Natural killer cell (primary cell): ENCODE measurements around the gene EXD3. TPM values are rescaled to one million over a fixed set of nuclear protein-coding genes. Genes with fewer than 3 reads are reported as not detected.

ENCODE experiments used
- ATAC-seq, 3 donors: fragments of 150-1000 bp in 2 of 3; fragments of 200-7000 bp in 1 of 3; cut with Tn5 transposase; 1 replicate in 1 of 3; 2 replicates in 2 of 3; pipeline ENCODE4 v1.10.0; 2021; ENCODE audit warnings: mild to moderate bottlenecking in 2 of 3, moderate library complexity in 2 of 3
- DNase-seq, 2 donors: peaks; one replicate each; pipeline versions ENCODE4 v3.0.0 to v3.0.0-alpha.2; 2013 to 2021; ENCODE audit warnings: mixed read lengths in 1 of 2
- H3K27ac ChIP-seq: one replicate; pipeline ENCODE4 v1.5.1; 2013; ENCODE audit warnings: mild to moderate bottlenecking, low read length
- H3K27me3 ChIP-seq: one replicate; pipeline ENCODE4 v1.6.1; 2013; ENCODE audit warnings: low read length; ENCODE audit not compliant: control insufficient read depth, insufficient read depth
- H3K36me3 ChIP-seq: one replicate; pipeline ENCODE4 v1.6.1; 2013; ENCODE audit warnings: low read length; ENCODE audit not compliant: control insufficient read depth, insufficient read depth
- H3K4me1 ChIP-seq: one replicate; pipeline ENCODE4 v1.6.1; 2013; ENCODE audit warnings: low read length; ENCODE audit not compliant: control insufficient read depth, insufficient read depth
- H3K4me3 ChIP-seq: one replicate; pipeline ENCODE4 v1.5.1; 2013; ENCODE audit warnings: low read length
- H3K9me3 ChIP-seq: one replicate; pipeline ENCODE4 v1.6.1; 2013; ENCODE audit warnings: low read length; ENCODE audit not compliant: control insufficient read depth, insufficient read depth
- H3K27ac Mint-ChIP-seq, 2 donors: one replicate each; pipeline ENCODE4 v1.8.0; 2022; ENCODE audit warnings: mild to moderate bottlenecking in 2 of 2, mixed read lengths in 2 of 2, moderate library complexity in 1 of 2
- H3K27me3 Mint-ChIP-seq, 2 donors: one replicate each; pipeline ENCODE4 v1.8.0; 2022; ENCODE audit warnings: low read depth in 2 of 2, mixed read lengths in 2 of 2
- H3K36me3 Mint-ChIP-seq: one replicate; pipeline ENCODE4 v1.8.0; 2022; ENCODE audit warnings: mixed read lengths
- H3K4me1 Mint-ChIP-seq, 2 donors: one replicate each; pipeline ENCODE4 v1.8.0; 2022; ENCODE audit warnings: mixed read lengths in 2 of 2
- H3K4me3 Mint-ChIP-seq: one replicate; pipeline ENCODE4 v1.8.0; 2022; ENCODE audit warnings: mild to moderate bottlenecking, moderate library complexity, mixed read lengths
- H3K9me3 Mint-ChIP-seq, 2 donors: one replicate each; pipeline ENCODE4 v1.8.0; 2022; ENCODE audit warnings: mixed read lengths in 2 of 2
- WGBS: methylation state at CpG from one replicate; pipeline ENCODE4 v1.1.7; 2013; ENCODE audit warnings: missing lambda C conversion rate; ENCODE audit not compliant: insufficient coverage; 5-methylcytosine and 5-hydroxymethylcytosine counted together
- intact Hi-C: fragments of 100-400 bp; cut with micrococcal nuclease; formaldehyde crosslinking; loops from one replicate; pipeline ENCODE4 v1.14.2; 2022
- total RNA-seq, 4 donors: library from RNA; stranded (reverse); fragments of 120-200 nt in 1 of 4; gene quantifications; one replicate each; pipeline versions ENCODE4 v1.2.3 to v1.2.4, GENCODE V29; 2013 to 2022
- TF ChIP-seq, protein P1 (sequence below): fragments of 200-600 bp; IDR thresholded peaks from one replicate; pipeline ENCODE4 v1.8.0; 2022; ENCODE audit warnings: antibody characterized with exemption

Gene EXD3
- total RNA-seq, 3 donors from 2014 or later (not counting 1 experiment from before 2014, with no cell fraction given) = 28.0 to 35.3 (median 29.6) TPM

DNA sequence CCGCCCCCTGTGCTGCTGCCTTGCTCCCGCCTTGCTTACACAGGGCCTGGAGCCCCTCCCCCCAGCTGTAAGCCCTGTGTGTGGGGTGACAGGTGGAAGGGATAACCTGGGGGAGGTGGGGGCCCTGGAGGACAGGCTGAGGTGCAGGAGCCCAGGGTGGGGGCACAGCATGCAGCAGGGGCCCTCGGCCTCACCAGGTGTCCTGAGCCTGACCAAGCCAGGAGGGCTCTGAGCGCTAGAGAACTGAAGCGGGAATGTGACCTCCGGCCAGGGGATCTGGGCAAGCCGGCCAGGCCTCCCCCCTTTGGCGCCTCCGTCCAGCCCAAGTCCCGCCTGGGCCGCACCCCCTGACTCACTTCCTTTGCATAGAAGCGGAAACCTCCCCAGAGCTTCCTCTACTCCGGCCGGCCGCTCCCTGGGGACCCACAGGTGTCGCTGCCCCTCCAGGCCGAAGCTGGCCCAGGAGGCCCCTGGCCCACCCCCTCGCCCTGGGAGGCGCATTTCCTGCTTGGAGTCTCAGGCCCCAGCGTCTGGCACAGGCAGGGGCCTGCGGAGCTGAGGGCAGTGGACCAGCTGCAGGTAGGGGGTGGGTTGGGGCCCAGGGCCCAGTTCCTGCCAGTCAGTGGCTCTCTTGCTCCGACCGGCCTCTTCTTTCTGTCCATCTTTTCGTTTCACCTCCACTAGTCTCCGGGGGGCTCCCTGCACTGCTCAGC, 145.5 kb downstream of the EXD3 start, which contains the start of gene TOR4A:
TSS of gene TOR4A (plus strand) at position 398 of the 713 bp plus-strand sequence. CDS start 964 bp downstream, outside the sequence.
- intact Hi-C loops = no loop called here
- H3K27me3 ChIP-seq = no peaks in the 10 kb centered on the region
- WGBS = 4% methylated on average over 22 of the region's 25 CpGs
- H3K9me3 Mint-ChIP-seq = no peaks in the 10 kb centered on the region
- peak within 1 kb of the TSS; percentile 92 for H3K4me3 ChIP-seq
- peaks cover 9 to 40% of the 10 kb centered on the region in 2 donors for H3K4me1 Mint-ChIP-seq
- peak within 1 kb of the TSS; percentile 77 for H3K27ac ChIP-seq
- peak within 1 kb of the TSS; percentile 96 for H3K4me3 Mint-ChIP-seq
- H3K27me3 Mint-ChIP-seq = no peaks in the 10 kb centered on the region
- DNase-seq (peak; percentile 41 to 56), ATAC-seq (peak; percentile 70 to 86 (median 79))
- no peaks in the 10 kb centered on the region for H3K36me3 Mint-ChIP-seq
- no peaks in the 10 kb centered on the region for H3K9me3 ChIP-seq
- peaks cover 14% of the 10 kb centered on the region for H3K36me3 ChIP-seq
- TF ChIP-seq, protein P1, sequence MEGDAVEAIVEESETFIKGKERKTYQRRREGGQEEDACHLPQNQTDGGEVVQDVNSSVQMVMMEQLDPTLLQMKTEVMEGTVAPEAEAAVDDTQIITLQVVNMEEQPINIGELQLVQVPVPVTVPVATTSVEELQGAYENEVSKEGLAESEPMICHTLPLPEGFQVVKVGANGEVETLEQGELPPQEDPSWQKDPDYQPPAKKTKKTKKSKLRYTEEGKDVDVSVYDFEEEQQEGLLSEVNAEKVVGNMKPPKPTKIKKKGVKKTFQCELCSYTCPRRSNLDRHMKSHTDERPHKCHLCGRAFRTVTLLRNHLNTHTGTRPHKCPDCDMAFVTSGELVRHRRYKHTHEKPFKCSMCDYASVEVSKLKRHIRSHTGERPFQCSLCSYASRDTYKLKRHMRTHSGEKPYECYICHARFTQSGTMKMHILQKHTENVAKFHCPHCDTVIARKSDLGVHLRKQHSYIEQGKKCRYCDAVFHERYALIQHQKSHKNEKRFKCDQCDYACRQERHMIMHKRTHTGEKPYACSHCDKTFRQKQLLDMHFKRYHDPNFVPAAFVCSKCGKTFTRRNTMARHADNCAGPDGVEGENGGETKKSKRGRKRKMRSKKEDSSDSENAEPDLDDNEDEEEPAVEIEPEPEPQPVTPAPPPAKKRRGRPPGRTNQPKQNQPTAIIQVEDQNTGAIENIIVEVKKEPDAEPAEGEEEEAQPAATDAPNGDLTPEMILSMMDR = no peak
- H3K27ac Mint-ChIP-seq = peak within 1 kb of the TSS; percentile 72 to 91
- H3K4me1 ChIP-seq = peaks cover 43% of the 10 kb centered on the region

DNA sequence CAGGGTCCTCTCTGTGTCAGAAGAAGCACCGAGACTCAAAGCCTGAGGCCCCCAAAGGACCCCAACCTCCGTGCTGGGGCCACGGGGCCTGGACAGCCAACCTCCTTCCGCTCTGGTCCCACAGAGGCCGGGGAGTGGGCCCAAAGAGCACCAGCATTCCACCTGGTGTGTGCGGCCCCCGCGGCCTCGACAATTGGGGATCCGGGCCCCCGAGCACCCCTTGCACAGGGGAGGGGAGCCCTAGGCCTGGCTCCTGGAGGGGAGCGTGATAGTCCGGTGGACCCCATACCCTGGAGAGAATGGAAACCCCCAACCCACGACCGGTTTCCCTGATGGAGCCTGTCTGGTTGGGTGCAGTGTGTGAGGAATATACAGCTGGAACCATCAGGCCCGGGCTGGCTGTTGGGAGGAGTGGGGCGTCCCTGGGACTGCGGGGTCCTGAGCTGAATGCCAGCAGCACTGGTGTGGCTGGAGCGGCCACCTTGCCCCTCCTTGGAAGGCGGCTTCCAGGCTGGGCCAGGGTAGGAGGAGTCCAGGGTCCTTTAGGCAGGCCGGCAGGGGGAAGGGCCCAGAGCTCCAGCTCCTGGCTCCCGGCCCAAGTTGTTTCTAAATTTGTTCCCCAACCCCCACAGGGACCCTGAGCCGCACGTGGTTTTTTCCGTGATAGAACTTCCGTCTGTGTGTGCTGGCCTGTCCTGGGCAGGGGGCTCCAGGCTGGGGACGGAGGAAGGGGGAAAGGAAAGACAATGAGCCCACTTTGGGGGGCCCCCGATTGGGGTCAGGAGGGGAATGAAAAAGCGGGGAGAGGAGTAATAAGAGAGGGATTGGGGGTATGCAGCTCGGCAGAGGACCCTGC, 146.3 kb downstream of the EXD3 start:
- H3K27ac ChIP-seq = peak overlapping the region; percentile 77
- peak overlapping the region; percentile 72 to 91 for H3K27ac Mint-ChIP-seq
- H3K36me3 ChIP-seq = peaks cover 17% of the 10 kb centered on the region
- intact Hi-C loops = no loop called here
- H3K4me1 Mint-ChIP-seq = peaks cover 7 to 34% of the 10 kb centered on the region in 2 donors
- peaks cover 51% of the 10 kb centered on the region for H3K4me1 ChIP-seq
- no peaks in the 10 kb centered on the region for H3K9me3 Mint-ChIP-seq
- peak overlapping the region; percentile 96 for H3K4me3 Mint-ChIP-seq
- no peaks in the 10 kb centered on the region for H3K27me3 ChIP-seq
- no peak for DNase-seq
- H3K4me3 ChIP-seq = peak overlapping the region; percentile 92
- H3K27me3 Mint-ChIP-seq = no peaks in the 10 kb centered on the region
- WGBS = 56% methylated on average over 28 of the region's 30 CpGs
- no peaks in the 10 kb centered on the region for H3K36me3 Mint-ChIP-seq
- TF ChIP-seq, protein P1 = no peak
- ATAC-seq = no peak
- H3K9me3 ChIP-seq = no peaks in the 10 kb centered on the region

DNA sequence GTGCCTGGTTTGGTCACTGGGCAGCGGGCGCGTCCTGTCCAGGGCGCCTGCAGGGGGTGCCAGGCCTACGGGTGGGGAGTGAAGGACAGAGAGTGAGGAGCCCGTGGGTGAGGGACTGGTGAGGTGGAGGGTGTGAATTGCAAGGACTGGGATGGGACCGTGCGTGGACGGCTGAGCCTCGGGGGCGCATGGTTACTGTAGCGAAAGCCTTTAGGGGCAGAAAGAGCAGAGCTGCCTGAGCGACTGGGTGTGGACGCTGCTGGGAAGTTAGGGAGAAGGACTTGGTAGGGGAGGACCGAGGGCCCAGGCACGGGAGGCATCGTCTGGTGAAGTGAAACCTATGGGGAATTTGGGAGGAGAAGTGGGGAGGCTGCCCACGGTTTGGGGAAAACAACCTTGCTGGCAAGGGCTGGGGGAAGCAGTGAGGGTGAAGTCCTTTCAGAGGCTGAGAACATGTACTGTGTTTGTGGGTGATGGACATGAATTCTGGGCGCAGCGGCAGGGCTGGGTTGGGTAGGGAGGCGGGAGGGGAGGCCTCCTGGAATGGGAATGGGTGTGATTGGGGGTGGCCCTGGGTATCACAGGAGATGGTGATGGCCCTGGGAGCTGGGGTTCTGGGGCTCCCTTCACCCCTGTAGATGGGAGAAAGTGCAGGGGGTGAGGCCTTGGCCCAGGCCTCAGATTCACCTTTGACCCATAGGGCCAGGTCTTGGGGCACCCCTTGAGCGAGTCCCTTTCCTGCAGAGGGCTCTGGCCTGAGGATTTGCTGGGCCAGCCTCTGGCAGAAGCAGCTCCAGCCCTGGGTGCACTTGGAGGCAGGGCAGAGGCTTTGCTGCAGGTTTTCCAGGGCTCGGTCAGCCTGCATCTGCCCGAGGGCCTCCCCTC, 147.1 kb downstream of the EXD3 start:
- intact Hi-C loops = no loop called here
- no peaks in the 10 kb centered on the region for H3K27me3 ChIP-seq
- DNase-seq (no peak), ATAC-seq (no peak)
- peaks cover 59% of the 10 kb centered on the region for H3K4me1 ChIP-seq
- Mint-ChIP-seq H3K27me3 (no peaks in the 10 kb centered on the region), H3K27ac (peak overlapping the region; percentile 62 to 82), H3K9me3 (no peaks in the 10 kb centered on the region), H3K4me3 (peak overlapping the region; percentile 72), H3K36me3 (no peaks in the 10 kb centered on the region), H3K4me1 (peaks cover 7 to 40% of the 10 kb centered on the region in 2 donors)
- WGBS = 89% methylated on average over 24 of the region's 24 CpGs
- TF ChIP-seq, protein P1 = no peak
- no peak overlapping the region for H3K27ac ChIP-seq
- peaks cover 17% of the 10 kb centered on the region for H3K36me3 ChIP-seq
- H3K9me3 ChIP-seq = no peaks in the 10 kb centered on the region
- no peak overlapping the region for H3K4me3 ChIP-seq
